MM.1S (cell line): ENCODE measurements around the gene KCNJ5.

Experiments used
- DNase-seq: peaks from one replicate; pipeline ENCODE4 v3.0.0-alpha.2; 2015
- H2AFZ ChIP-seq: fragments of 300-600 bp; sonication (generic); 2 replicates; pipeline ENCODE4 v1.6.0; 2016; ENCODE audit warnings: antibody characterized with exemption, low read length
- H3F3A ChIP-seq: fragments of 300-600 bp; sonication (generic); 2 replicates; pipeline ENCODE4 v1.6.1; 2016; ENCODE audit warnings: mild to moderate bottlenecking, antibody characterized with exemption, low read length, moderate library complexity, mixed read lengths; ENCODE audit not compliant: insufficient read depth
- H3K27ac ChIP-seq: fragments of 300-600 bp; sonication (generic); 2 replicates; pipeline ENCODE4 v1.5.1; 2016; ENCODE audit warnings: mild to moderate bottlenecking, low read length
- H3K27me3 ChIP-seq: fragments of 300-600 bp; sonication (generic); replicated peaks from 2 replicates; pipeline ENCODE4 v1.6.0; 2016; ENCODE audit warnings: low read length; ENCODE audit not compliant: insufficient read depth
- H3K36me3 ChIP-seq: fragments of 300-600 bp; sonication (generic); replicated peaks from 2 replicates; pipeline ENCODE4 v1.6.1; 2016; ENCODE audit warnings: mild to moderate bottlenecking, low read length, mixed read lengths; ENCODE audit not compliant: insufficient read depth
- H3K4me1 ChIP-seq: fragments of 300-600 bp; sonication (generic); 2 replicates; pipeline ENCODE4 v1.6.1; 2016; ENCODE audit warnings: low read length, mixed read lengths
- H3K4me2 ChIP-seq: fragments of 300-600 bp; sonication (generic); 2 replicates; pipeline ENCODE4 v1.6.0; 2016; ENCODE audit warnings: low read depth, low read length
- H3K4me3 ChIP-seq: fragments of 300-600 bp; sonication (generic); 2 replicates; pipeline ENCODE4 v1.5.1; 2016; ENCODE audit warnings: low read length, mixed read lengths
- H3K79me2 ChIP-seq: fragments of 300-600 bp; sonication (generic); 2 replicates; pipeline ENCODE4 v1.6.1; 2016; ENCODE audit warnings: mixed run types, low read length, mixed read lengths
- H3K9ac ChIP-seq: fragments of 300-600 bp; sonication (generic); 2 replicates; pipeline ENCODE4 v1.6.1; 2016; ENCODE audit warnings: low read length, mixed read lengths
- H3K9me2 ChIP-seq: fragments of 300-600 bp; sonication (generic); replicated peaks from 2 replicates; pipeline ENCODE4 v1.6.1; 2016; ENCODE audit warnings: mild to moderate bottlenecking, low read length, mixed read lengths; ENCODE audit not compliant: insufficient read depth
- H3K9me3 ChIP-seq: fragments of 300-600 bp; sonication (generic); replicated peaks from 2 replicates; pipeline ENCODE4 v1.6.1; 2016; ENCODE audit warnings: mild to moderate bottlenecking, low read length, mixed read lengths; ENCODE audit not compliant: insufficient read depth
- H4K20me1 ChIP-seq: fragments of 300-600 bp; sonication (generic); 2 replicates; pipeline ENCODE4 v1.6.1; 2016; ENCODE audit warnings: mild to moderate bottlenecking, low read length, moderate library complexity, mixed read lengths; ENCODE audit not compliant: insufficient read depth
- CTCF ChIP-seq: fragments of 300-600 bp; sonication (generic); IDR thresholded peaks from 2 replicates; pipeline ENCODE4 v1.5.1; 2016; ENCODE audit warnings: antibody characterized with exemption, low read length, mixed read lengths
- EZH2 ChIP-seq: fragments of 300-600 bp; sonication (generic); optimal IDR thresholded peaks from 2 replicates; pipeline ENCODE3; 2017; ENCODE audit warnings: low read depth, mild to moderate bottlenecking, antibody characterized with exemption, low read length, mixed read lengths
- EZH2phosphoT487 ChIP-seq: fragments of 300-600 bp; sonication (generic); IDR thresholded peaks from 2 replicates; pipeline ENCODE4 v1.6.1; 2018; ENCODE audit warnings: antibody characterized with exemption, low read length

The KCNJ5 gene

GRCh38 chr11:128934926-128935325 lies 43.8 kb downstream of the KCNJ5 start:
- H3K27ac ChIP-seq: no peak overlapping the region
- no peak overlapping the region for H3K9ac ChIP-seq
- no peaks in the 10 kb centered on the region for H4K20me1 ChIP-seq
- no peaks in the 10 kb centered on the region for H3K4me1 ChIP-seq
- H3K36me3 ChIP-seq: no peaks in the 10 kb centered on the region
- no peak overlapping the region for H2AFZ ChIP-seq
- no peaks in the 10 kb centered on the region; the same call in 1 of the 2 replicates for H3K27me3 ChIP-seq
- H3K4me2 ChIP-seq: no peak overlapping the region
- H3K9me3 ChIP-seq: no peaks in the 10 kb centered on the region
- TF ChIP-seq CTCF (no peak), EZH2 (no peak), EZH2phosphoT487 (no peak)
- no peaks in the 10 kb centered on the region for H3F3A ChIP-seq
- no peak for DNase-seq
- no peak overlapping the region for H3K4me3 ChIP-seq
- no peaks in the 10 kb centered on the region for H3K79me2 ChIP-seq
- no peaks in the 10 kb centered on the region for H3K9me2 ChIP-seq

GRCh38 chr11:128936606-128937251 lies 45.6 kb downstream of the KCNJ5 start:
- Histone ChIP-seq H2AFZ (no peak overlapping the region), H3K4me3 (no peak overlapping the region)
- DNase-seq: no peak

GRCh38 chr11:128937480-128937879 lies 46.3 kb downstream of the KCNJ5 start:
- H3K4me2 ChIP-seq: no peak overlapping the region

More at GRCh38 chr11:128936606-128937251, 45.6 kb downstream of the KCNJ5 start:
- Histone ChIP-seq H4K20me1 (no peaks in the 10 kb centered on the region), H3K9me2 (no peaks in the 10 kb centered on the region), H3K27ac (no peak overlapping the region), H3K79me2 (no peaks in the 10 kb centered on the region), H3K9ac (no peak overlapping the region), H3K27me3 (no peaks in the 10 kb centered on the region; the same call in 1 of the 2 replicates), H3K4me1 (no peaks in the 10 kb centered on the region), H3F3A (no peaks in the 10 kb centered on the region), H3K36me3 (no peaks in the 10 kb centered on the region), H3K4me2 (no peak overlapping the region), H3K9me3 (no peaks in the 10 kb centered on the region)
- TF ChIP-seq CTCF (no peak), EZH2phosphoT487 (no peak), EZH2 (no peak)

More at GRCh38 chr11:128937480-128937879, 46.3 kb downstream of the KCNJ5 start:
- H2AFZ ChIP-seq: no peak overlapping the region
- no peaks in the 10 kb centered on the region for H3K36me3 ChIP-seq
- H3K4me1 ChIP-seq: no peaks in the 10 kb centered on the region
- H3F3A ChIP-seq: no peaks in the 10 kb centered on the region
- H4K20me1 ChIP-seq: no peaks in the 10 kb centered on the region
- no peak for TF ChIP-seq EZH2
- TF ChIP-seq CTCF: no peak
- H3K27ac ChIP-seq: no peak overlapping the region
- H3K27me3 ChIP-seq: no peaks in the 10 kb centered on the region; the same call in 1 of the 2 replicates
- H3K79me2 ChIP-seq: no peaks in the 10 kb centered on the region
- no peaks in the 10 kb centered on the region for H3K9me2 ChIP-seq
- DNase-seq: peak; percentile 5
- H3K9ac ChIP-seq: no peak overlapping the region
- H3K4me3 ChIP-seq: no peak overlapping the region
- no peaks in the 10 kb centered on the region for H3K9me3 ChIP-seq
